DOHH2 (cell line): ENCODE results near the gene CHIT1.
A peak's percentile ranks its signal among the peaks of the same experiment; 100 is the strongest.

Source experiments
- H3F3A ChIP-seq: fragments of 200-600 bp; sonication (generic), shearing (Covaris generic); 2 replicates; pipeline ENCODE4 v1.6.0; 2016; ENCODE audit warnings: antibody characterized with exemption, mild to moderate bottlenecking; ENCODE audit not compliant: control insufficient read depth, insufficient read depth
- H3K27ac ChIP-seq: fragments of 200-600 bp; sonication (generic); 2 replicates; pipeline ENCODE4 v1.5.1; 2014; ENCODE audit warnings: low read depth, mild to moderate bottlenecking, low read length, moderate library complexity
- H3K27me3 ChIP-seq: fragments of 200-600 bp; sonication (generic); 2 replicates; pipeline ENCODE4 v1.6.1; 2014; ENCODE audit warnings: mild to moderate bottlenecking, low read length, mixed read lengths; ENCODE audit not compliant: control insufficient read depth
- H3K36me3 ChIP-seq: fragments of 200-600 bp; sonication (generic); 2 replicates; pipeline ENCODE4 v1.6.1; 2014; ENCODE audit warnings: mild to moderate bottlenecking, low read length, moderate library complexity, mixed read lengths; ENCODE audit not compliant: control insufficient read depth
- H3K4me1 ChIP-seq: fragments of 200-600 bp; sonication (generic); 2 replicates; pipeline ENCODE4 v1.6.1; 2014; ENCODE audit warnings: mild to moderate bottlenecking, low read length, mixed read lengths; ENCODE audit not compliant: control insufficient read depth
- H3K4me2 ChIP-seq: fragments of 200-600 bp; sonication (generic); 2 replicates; pipeline ENCODE4 v1.6.0; 2014; ENCODE audit warnings: mild to moderate bottlenecking, low read length, moderate library complexity
- H3K4me3 ChIP-seq: fragments of 200-600 bp; sonication (generic); 2 replicates; pipeline ENCODE4 v1.5.1; 2014; ENCODE audit warnings: mild to moderate bottlenecking, low read length, mixed read lengths
- H3K79me2 ChIP-seq: fragments of 200-600 bp; sonication (generic); 2 replicates; pipeline ENCODE4 v1.6.1; 2014; ENCODE audit warnings: mild to moderate bottlenecking, low read length, mixed read lengths; ENCODE audit not compliant: control insufficient read depth
- H3K9me2 ChIP-seq: fragments of 200-600 bp; sonication (generic); replicated peaks from 2 replicates; pipeline ENCODE4 v1.6.1; 2014; ENCODE audit warnings: mild to moderate bottlenecking, low read length, mixed read lengths; ENCODE audit not compliant: control insufficient read depth
- H3K9me3 ChIP-seq: fragments of 200-600 bp; sonication (generic); 2 replicates; pipeline ENCODE4 v1.6.1; 2014; ENCODE audit warnings: antibody characterized with exemption, low read length, mixed read lengths; ENCODE audit not compliant: control insufficient read depth, insufficient read depth
- H4K20me1 ChIP-seq: fragments of 200-600 bp; sonication (generic); 2 replicates; pipeline ENCODE4 v1.6.0; 2014; ENCODE audit warnings: low read depth, mild to moderate bottlenecking, antibody characterized with exemption, low read length, moderate library complexity; ENCODE audit not compliant: control insufficient read depth, insufficient read depth
- EZH2phosphoT487 ChIP-seq: fragments of 200-600 bp; sonication (generic); IDR thresholded peaks from 2 replicates; pipeline ENCODE4 v1.6.1; 2017; ENCODE audit warnings: borderline replicate concordance, mild to moderate bottlenecking, antibody characterized with exemption, low read length, moderate library complexity, mixed read lengths
- TF ChIP-seq, protein P1 (sequence below): fragments of 200-600 bp; sonication (generic); IDR thresholded peaks from one replicate; pipeline ENCODE4 v1.5.1; 2014; ENCODE audit warnings: antibody characterized with exemption, mild to moderate bottlenecking, low read depth, low read length; ENCODE audit not compliant: poor library complexity, severe bottlenecking

The CHIT1 gene

GRCh38 chr1:203276916-203277545 is 47.6 kb upstream of the CHIT1 start:
- Histone ChIP-seq H3K27me3 (no peaks in the 10 kb centered on the region), H3K9me3 (no peaks in the 10 kb centered on the region), H3K79me2 (0 out of 2 replicates have a peak, but pooled peaks cover 6% of the 10 kb centered on the region), H4K20me1 (no peaks in the 10 kb centered on the region), H3K4me1 (peaks cover 91% of the 10 kb centered on the region), H3F3A (peaks cover 18% of the 10 kb centered on the region), H3K27ac (peak overlapping the region; percentile 72), H3K9me2 (no peaks in the 10 kb centered on the region), H3K36me3 (no peaks in the 10 kb centered on the region), H3K4me2 (peak overlapping the region; percentile 99), H3K4me3 (peak overlapping the region; percentile 68; the same call in 1 of the 2 replicates)
- TF ChIP-seq, protein P1, sequence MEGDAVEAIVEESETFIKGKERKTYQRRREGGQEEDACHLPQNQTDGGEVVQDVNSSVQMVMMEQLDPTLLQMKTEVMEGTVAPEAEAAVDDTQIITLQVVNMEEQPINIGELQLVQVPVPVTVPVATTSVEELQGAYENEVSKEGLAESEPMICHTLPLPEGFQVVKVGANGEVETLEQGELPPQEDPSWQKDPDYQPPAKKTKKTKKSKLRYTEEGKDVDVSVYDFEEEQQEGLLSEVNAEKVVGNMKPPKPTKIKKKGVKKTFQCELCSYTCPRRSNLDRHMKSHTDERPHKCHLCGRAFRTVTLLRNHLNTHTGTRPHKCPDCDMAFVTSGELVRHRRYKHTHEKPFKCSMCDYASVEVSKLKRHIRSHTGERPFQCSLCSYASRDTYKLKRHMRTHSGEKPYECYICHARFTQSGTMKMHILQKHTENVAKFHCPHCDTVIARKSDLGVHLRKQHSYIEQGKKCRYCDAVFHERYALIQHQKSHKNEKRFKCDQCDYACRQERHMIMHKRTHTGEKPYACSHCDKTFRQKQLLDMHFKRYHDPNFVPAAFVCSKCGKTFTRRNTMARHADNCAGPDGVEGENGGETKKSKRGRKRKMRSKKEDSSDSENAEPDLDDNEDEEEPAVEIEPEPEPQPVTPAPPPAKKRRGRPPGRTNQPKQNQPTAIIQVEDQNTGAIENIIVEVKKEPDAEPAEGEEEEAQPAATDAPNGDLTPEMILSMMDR = no peak
- no peak for TF ChIP-seq EZH2phosphoT487

GRCh38 chr1:203276408-203276807 is 46.9 kb upstream of the CHIT1 start:
- no peaks in the 10 kb centered on the region for H3K27me3 ChIP-seq
- H3K4me3 ChIP-seq = no peak overlapping the region
- H3K4me1 ChIP-seq = peaks cover 92% of the 10 kb centered on the region
- H3K27ac ChIP-seq = no peak overlapping the region
- peaks cover 17% of the 10 kb centered on the region for H3F3A ChIP-seq
- no peaks in the 10 kb centered on the region for H3K9me2 ChIP-seq
- H3K79me2 ChIP-seq = 0 out of 2 replicates have a peak, but pooled peaks cover 6% of the 10 kb centered on the region
- H3K36me3 ChIP-seq = no peaks in the 10 kb centered on the region
- H3K9me3 ChIP-seq = no peaks in the 10 kb centered on the region
- TF ChIP-seq EZH2phosphoT487 = no peak
- TF ChIP-seq, protein P1 = no peak
- H3K4me2 ChIP-seq = no peak overlapping the region
- H4K20me1 ChIP-seq = no peaks in the 10 kb centered on the region

DNA sequence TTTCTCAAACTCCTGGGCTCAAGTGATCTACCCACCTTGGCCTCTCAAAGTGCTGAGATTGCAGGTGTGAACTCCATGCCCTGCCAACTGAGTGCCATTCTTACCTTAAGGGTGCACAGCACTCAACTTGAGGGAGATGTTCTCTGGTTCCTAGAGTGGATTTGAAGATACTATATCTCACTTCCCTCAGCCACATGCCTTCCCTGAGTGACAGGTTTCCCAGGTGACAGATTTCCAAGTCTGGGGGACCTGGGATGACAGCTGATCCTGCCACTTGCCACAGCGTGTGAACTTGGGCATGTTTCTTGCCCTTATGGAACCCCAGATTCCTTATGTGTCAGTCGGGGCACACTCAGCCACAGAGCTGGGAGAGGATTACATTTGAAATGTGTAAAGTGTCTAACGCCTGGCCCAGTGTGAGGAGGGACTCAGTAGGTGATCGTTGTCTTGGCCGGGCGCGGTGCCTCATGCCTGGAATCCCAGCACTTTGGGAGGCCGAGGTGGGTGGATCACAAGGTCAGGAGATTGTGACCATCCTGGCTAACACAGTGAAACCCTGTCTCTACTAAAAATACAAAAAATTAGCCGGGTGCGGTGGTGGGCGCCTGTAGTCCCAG is 46.3 kb upstream of the CHIT1 start:
- H3K4me1 ChIP-seq = peaks cover 92% of the 10 kb centered on the region
- no peak overlapping the region for H3K27ac ChIP-seq
- H3K79me2 ChIP-seq = 0 out of 2 replicates have a peak, but pooled peaks cover 6% of the 10 kb centered on the region
- TF ChIP-seq EZH2phosphoT487 = no peak
- TF ChIP-seq, protein P1 = no peak
- H3K27me3 ChIP-seq = no peaks in the 10 kb centered on the region
- no peak overlapping the region for H3K4me2 ChIP-seq
- no peaks in the 10 kb centered on the region for H4K20me1 ChIP-seq
- H3F3A ChIP-seq = peaks cover 15% of the 10 kb centered on the region
- no peak overlapping the region for H3K4me3 ChIP-seq
- H3K36me3 ChIP-seq = no peaks in the 10 kb centered on the region
- H3K9me3 ChIP-seq = no peaks in the 10 kb centered on the region
- H3K9me2 ChIP-seq = no peaks in the 10 kb centered on the region
